Measurements from ENCODE around the gene FOXL2.

DNA sequence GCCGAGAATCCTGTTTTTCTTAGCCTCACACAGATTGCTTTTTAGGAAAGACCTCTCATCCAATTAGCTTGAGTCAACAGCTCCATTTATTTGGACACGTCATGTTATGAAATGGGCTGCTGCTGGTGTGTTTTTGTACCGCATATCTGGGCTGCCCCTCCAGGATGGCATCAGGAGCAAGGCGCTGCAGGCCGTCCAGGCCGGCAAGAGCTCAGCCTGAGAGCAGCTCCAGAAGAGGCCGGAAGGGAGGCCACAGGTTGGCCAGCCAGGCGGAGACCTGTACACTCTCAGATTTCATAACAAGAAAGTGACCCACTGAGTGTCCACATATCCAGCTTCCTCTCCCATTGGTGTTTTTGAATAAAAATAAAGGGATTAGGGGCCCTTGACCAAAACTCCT lies 28.4 kb upstream of the FOXL2 start:
- TF ChIP-seq CTCF (IDR thresholded peaks at IDR 0.05; ENCODE audit: low read depth, low read length, poor library complexity, severe bottlenecking) (no peak), EZH2phosphoT487 (IDR thresholded peaks at IDR 0.05; ENCODE audit: borderline replicate concordance, low read length) (no peak)

Measured in DOHH2 (cell line).